ENCODE results near the gene HPSE2.

DNA sequence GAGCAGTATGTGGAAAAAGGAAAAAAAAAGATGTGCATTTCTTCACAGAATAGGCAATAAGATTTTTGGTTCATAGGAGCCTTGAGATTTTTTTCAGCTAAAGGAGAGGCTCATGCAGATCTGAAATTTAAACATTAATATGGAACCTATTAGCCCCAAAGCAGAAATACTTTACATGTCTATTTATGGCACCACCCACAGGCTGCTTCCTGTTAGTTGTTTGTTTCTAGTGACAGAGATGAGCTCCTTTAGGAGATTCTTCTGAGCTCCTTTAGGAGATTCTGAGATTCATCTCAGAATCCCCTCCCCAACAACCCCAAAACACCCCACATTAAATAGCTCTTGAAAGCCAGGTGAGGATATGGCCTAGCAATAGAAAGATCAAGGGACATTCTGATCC lies 761.0 kb downstream of the HPSE2 start:
- TF ChIP-seq, protein P1, sequence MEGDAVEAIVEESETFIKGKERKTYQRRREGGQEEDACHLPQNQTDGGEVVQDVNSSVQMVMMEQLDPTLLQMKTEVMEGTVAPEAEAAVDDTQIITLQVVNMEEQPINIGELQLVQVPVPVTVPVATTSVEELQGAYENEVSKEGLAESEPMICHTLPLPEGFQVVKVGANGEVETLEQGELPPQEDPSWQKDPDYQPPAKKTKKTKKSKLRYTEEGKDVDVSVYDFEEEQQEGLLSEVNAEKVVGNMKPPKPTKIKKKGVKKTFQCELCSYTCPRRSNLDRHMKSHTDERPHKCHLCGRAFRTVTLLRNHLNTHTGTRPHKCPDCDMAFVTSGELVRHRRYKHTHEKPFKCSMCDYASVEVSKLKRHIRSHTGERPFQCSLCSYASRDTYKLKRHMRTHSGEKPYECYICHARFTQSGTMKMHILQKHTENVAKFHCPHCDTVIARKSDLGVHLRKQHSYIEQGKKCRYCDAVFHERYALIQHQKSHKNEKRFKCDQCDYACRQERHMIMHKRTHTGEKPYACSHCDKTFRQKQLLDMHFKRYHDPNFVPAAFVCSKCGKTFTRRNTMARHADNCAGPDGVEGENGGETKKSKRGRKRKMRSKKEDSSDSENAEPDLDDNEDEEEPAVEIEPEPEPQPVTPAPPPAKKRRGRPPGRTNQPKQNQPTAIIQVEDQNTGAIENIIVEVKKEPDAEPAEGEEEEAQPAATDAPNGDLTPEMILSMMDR (IDR thresholded peaks at IDR 0.05; ENCODE audit: low read depth, low read length, missing input control) = no peak
- TF ChIP-seq TAF1 (conservative IDR thresholded peaks at IDR 0.05) (no peak), HNF4A (conservative IDR thresholded peaks at IDR 0.05) (no peak), RAD21 (IDR thresholded peaks at IDR 0.05) (no peak), JUND (IDR thresholded peaks at IDR 0.05) (no peak), RXRA (IDR thresholded peaks at IDR 0.05) (no peak)
- TF ChIP-seq, protein P2, sequence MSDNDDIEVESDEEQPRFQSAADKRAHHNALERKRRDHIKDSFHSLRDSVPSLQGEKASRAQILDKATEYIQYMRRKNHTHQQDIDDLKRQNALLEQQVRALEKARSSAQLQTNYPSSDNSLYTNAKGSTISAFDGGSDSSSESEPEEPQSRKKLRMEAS (IDR thresholded peaks at IDR 0.05) = no peak
